Measurements from ENCODE around the gene SLC44A3.

DNA sequence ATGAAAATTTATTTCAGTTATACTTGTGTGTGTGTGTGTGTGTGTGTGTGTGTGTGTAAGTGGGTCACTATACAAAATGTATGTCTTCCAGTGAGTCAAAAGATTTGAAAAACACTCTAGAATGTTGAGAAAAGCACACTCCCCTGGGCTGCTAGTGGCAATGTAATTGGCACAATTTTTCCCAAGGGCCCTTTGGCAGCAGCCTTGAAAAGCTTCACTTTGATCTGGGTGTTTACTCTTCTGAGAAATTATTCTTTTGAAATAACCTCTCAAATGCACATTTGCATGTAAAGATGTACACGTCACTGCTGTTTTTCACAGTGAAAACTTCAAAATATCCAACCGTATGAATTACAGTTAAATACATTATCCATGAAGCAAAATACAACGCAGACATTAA lies 22.1 kb upstream of the SLC44A3 start:
- TF ChIP-seq, protein P1, sequence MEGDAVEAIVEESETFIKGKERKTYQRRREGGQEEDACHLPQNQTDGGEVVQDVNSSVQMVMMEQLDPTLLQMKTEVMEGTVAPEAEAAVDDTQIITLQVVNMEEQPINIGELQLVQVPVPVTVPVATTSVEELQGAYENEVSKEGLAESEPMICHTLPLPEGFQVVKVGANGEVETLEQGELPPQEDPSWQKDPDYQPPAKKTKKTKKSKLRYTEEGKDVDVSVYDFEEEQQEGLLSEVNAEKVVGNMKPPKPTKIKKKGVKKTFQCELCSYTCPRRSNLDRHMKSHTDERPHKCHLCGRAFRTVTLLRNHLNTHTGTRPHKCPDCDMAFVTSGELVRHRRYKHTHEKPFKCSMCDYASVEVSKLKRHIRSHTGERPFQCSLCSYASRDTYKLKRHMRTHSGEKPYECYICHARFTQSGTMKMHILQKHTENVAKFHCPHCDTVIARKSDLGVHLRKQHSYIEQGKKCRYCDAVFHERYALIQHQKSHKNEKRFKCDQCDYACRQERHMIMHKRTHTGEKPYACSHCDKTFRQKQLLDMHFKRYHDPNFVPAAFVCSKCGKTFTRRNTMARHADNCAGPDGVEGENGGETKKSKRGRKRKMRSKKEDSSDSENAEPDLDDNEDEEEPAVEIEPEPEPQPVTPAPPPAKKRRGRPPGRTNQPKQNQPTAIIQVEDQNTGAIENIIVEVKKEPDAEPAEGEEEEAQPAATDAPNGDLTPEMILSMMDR (IDR thresholded peaks at IDR 0.05): no peak
- TF ChIP-seq POLR2A (IDR thresholded peaks at IDR 0.05): no peak
